ENCODE data around the gene MED16.
"Not testable (repeated sequence)": the region's sequence is repeated elsewhere in the genome, so short reads cannot be mapped to it uniquely, and the experiment has no call there.

Gene MED16

GRCh38 chr19:853614-854220, 39.3 kb downstream of the MED16 start:
- not testable (repeated sequence) for DNase-seq (ENCODE audit: low spot score)

- DNase-seq (ENCODE audit: low spot score): no peak
Observed at GRCh38 chr19:853014-853585, 39.9 kb downstream of the MED16 start.

- DNase-seq (ENCODE audit: low spot score): no peak
Observed at GRCh38 chr19:852136-853013, 40.6 kb downstream of the MED16 start, which contains the start of gene ELANE. Gene ELANE (plus strand): TSS chr19:852303. CDS start chr19:852329, 26 bp downstream.

GRCh38 chr19:850979-851335, 42.0 kb downstream of the MED16 start:
- no peak for DNase-seq (ENCODE audit: low spot score)

- no peak for DNase-seq (ENCODE audit: low spot score)
Observed at GRCh38 chr19:850221-850978, 42.6 kb downstream of the MED16 start.

- not testable (repeated sequence) for DNase-seq (ENCODE audit: low spot score)
Observed at GRCh38 chr19:849195-849594, 43.8 kb downstream of the MED16 start.

GRCh38 chr19:848386-848921, 44.5 kb downstream of the MED16 start:
- DNase-seq (ENCODE audit: low spot score): no peak

- DNase-seq (ENCODE audit: low spot score): no peak
Observed at GRCh38 chr19:845707-846521, 47.1 kb downstream of the MED16 start.

- no peak for DNase-seq (ENCODE audit: low spot score)
Observed at GRCh38 chr19:844546-844971, 48.4 kb downstream of the MED16 start.

- DNase-seq (ENCODE audit: low spot score): no peak
Observed at GRCh38 chr19:843836-844545, 49.0 kb downstream of the MED16 start.

GRCh38 chr19:843180-843835, 49.7 kb downstream of the MED16 start:
- no peak for DNase-seq (ENCODE audit: low spot score)

GRCh38 chr19:842802-843179, 50.2 kb downstream of the MED16 start:
- DNase-seq (ENCODE audit: low spot score): not testable (repeated sequence)

- DNase-seq (ENCODE audit: low spot score): no peak
Observed at GRCh38 chr19:840519-841206, 52.3 kb downstream of the MED16 start, which contains the start of gene PRTN3. Gene PRTN3 (plus strand): TSS chr19:840999. CDS start chr19:841009, 10 bp downstream.

GRCh38 chr19:835210-835810, 57.7 kb downstream of the MED16 start:
- no peak for DNase-seq (ENCODE audit: low spot score)

- no peak for DNase-seq (ENCODE audit: low spot score)
Observed at GRCh38 chr19:834216-834615, 58.8 kb downstream of the MED16 start.

GRCh38 chr19:831407-832369, 61.3 kb downstream of the MED16 start:
- DNase-seq (ENCODE audit: low spot score): no peak

- no peak for DNase-seq (ENCODE audit: low spot score)
Observed at GRCh38 chr19:829129-829758, 63.7 kb downstream of the MED16 start.

Data from LoVo (cell line).